Measurements from ENCODE around the gene SCAMP4. TPM values are rescaled to one million over a fixed set of nuclear protein-coding genes. Genes with fewer than 3 reads are reported as not detected.

SCAMP4 gene
- total RNA-seq, 1 donor from 2014 or later: 75.8 TPM

GRCh38 chr19:1943661-1944087, 38.5 kb downstream of the SCAMP4 start:
- H3K4me3 Mint-ChIP-seq (ENCODE audit: unreplicated experiment): peak overlapping the region; percentile 84
- H3K27me3 Mint-ChIP-seq (ENCODE audit: unreplicated experiment): no peaks in the 10 kb centered on the region
- peak overlapping the region; percentile 73 for H3K27ac Mint-ChIP-seq (ENCODE audit: unreplicated experiment)
- H3K36me3 Mint-ChIP-seq (ENCODE audit: unreplicated experiment): no peaks in the 10 kb centered on the region
- H3K4me1 Mint-ChIP-seq (ENCODE audit: unreplicated experiment): peaks cover 23% of the 10 kb centered on the region
- H3K9me3 Mint-ChIP-seq (ENCODE audit: unreplicated experiment): no peaks in the 10 kb centered on the region
- no peak for DNase-seq (ENCODE audit: extremely low spot score, unreplicated experiment)
- no peak for TF ChIP-seq CTCF (IDR thresholded peaks at IDR 0.05)

- Mint-ChIP-seq H3K9me3 (ENCODE audit: unreplicated experiment) (no peaks in the 10 kb centered on the region), H3K27me3 (ENCODE audit: unreplicated experiment) (no peaks in the 10 kb centered on the region), H3K27ac (ENCODE audit: unreplicated experiment) (no peak overlapping the region), H3K4me3 (ENCODE audit: unreplicated experiment) (peak overlapping the region; percentile 26), H3K4me1 (ENCODE audit: unreplicated experiment) (peaks cover 25% of the 10 kb centered on the region), H3K36me3 (ENCODE audit: unreplicated experiment) (no peaks in the 10 kb centered on the region)
- TF ChIP-seq CTCF (IDR thresholded peaks at IDR 0.05): no peak
- DNase-seq (ENCODE audit: extremely low spot score, unreplicated experiment): no peak
Measured at GRCh38 chr19:1944088-1944915, 39.1 kb downstream of the SCAMP4 start.

- no peak for DNase-seq (ENCODE audit: extremely low spot score, unreplicated experiment)
- Mint-ChIP-seq H3K4me3 (ENCODE audit: unreplicated experiment) (no peak overlapping the region), H3K36me3 (ENCODE audit: unreplicated experiment) (no peaks in the 10 kb centered on the region), H3K27ac (ENCODE audit: unreplicated experiment) (no peak overlapping the region), H3K4me1 (ENCODE audit: unreplicated experiment) (peaks cover 23% of the 10 kb centered on the region), H3K27me3 (ENCODE audit: unreplicated experiment) (no peaks in the 10 kb centered on the region), H3K9me3 (ENCODE audit: unreplicated experiment) (no peaks in the 10 kb centered on the region)
- no peak for TF ChIP-seq CTCF (IDR thresholded peaks at IDR 0.05)
Measured at GRCh38 chr19:1944916-1945561, 39.8 kb downstream of the SCAMP4 start.

GRCh38 chr19:1945899-1946298, 40.7 kb downstream of the SCAMP4 start:
- no peaks in the 10 kb centered on the region for H3K36me3 Mint-ChIP-seq (ENCODE audit: unreplicated experiment)
- peak overlapping the region; percentile 12 for H3K27ac Mint-ChIP-seq (ENCODE audit: unreplicated experiment)
- TF ChIP-seq CTCF (IDR thresholded peaks at IDR 0.05): peak; percentile 63
- no peak overlapping the region for H3K4me3 Mint-ChIP-seq (ENCODE audit: unreplicated experiment)
- peaks cover 21% of the 10 kb centered on the region for H3K4me1 Mint-ChIP-seq (ENCODE audit: unreplicated experiment)
- no peaks in the 10 kb centered on the region for H3K27me3 Mint-ChIP-seq (ENCODE audit: unreplicated experiment)
- peak; percentile 86 for DNase-seq (ENCODE audit: extremely low spot score, unreplicated experiment)
- no peaks in the 10 kb centered on the region for H3K9me3 Mint-ChIP-seq (ENCODE audit: unreplicated experiment)

GRCh38 chr19:1947651-1948209, 42.5 kb downstream of the SCAMP4 start:
- no peaks in the 10 kb centered on the region for H3K36me3 Mint-ChIP-seq (ENCODE audit: unreplicated experiment)

More at GRCh38 chr19:1947651-1948209, 42.5 kb downstream of the SCAMP4 start:
- peak; percentile 85 for DNase-seq (ENCODE audit: extremely low spot score, unreplicated experiment)
- Mint-ChIP-seq H3K9me3 (ENCODE audit: unreplicated experiment) (no peaks in the 10 kb centered on the region), H3K27ac (ENCODE audit: unreplicated experiment) (no peak overlapping the region), H3K4me3 (ENCODE audit: unreplicated experiment) (no peak overlapping the region), H3K4me1 (ENCODE audit: unreplicated experiment) (peaks cover 22% of the 10 kb centered on the region), H3K27me3 (ENCODE audit: unreplicated experiment) (no peaks in the 10 kb centered on the region)
- TF ChIP-seq CTCF (IDR thresholded peaks at IDR 0.05): no peak

Measured in osteocyte (in vitro differentiated cells).